T-helper 22 cell (primary cell): ENCODE results near the gene HERC2.
"Not testable (repeated sequence)": the region's sequence is repeated elsewhere in the genome, so short reads cannot be mapped to it uniquely, and the experiment has no call there.

Experiments used
- DNase-seq: peaks from one replicate; pipeline ENCODE4 v3.0.0-alpha.2; 2020; ENCODE audit warnings: low read depth

The HERC2 gene

DNA sequence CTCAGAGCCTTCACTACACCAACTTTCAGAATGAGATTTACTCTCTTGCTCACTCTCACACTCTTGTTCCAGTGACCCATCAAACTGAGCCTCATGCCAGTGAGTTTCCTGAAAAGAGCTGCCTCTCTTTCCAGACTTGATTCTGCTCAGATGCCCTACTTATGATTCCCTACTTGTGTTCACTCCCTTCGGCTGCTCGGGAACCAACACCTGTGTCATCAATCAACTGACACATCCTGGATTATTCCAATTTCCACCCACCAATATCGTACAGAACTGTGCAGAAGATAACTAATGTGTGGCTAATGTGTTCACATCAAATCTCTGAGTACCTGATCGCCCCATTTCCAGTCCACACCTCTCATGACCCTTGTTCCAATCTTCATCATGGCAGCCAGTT is 100.3 kb downstream of the HERC2 start:
- not testable (repeated sequence) for DNase-seq

DNA sequence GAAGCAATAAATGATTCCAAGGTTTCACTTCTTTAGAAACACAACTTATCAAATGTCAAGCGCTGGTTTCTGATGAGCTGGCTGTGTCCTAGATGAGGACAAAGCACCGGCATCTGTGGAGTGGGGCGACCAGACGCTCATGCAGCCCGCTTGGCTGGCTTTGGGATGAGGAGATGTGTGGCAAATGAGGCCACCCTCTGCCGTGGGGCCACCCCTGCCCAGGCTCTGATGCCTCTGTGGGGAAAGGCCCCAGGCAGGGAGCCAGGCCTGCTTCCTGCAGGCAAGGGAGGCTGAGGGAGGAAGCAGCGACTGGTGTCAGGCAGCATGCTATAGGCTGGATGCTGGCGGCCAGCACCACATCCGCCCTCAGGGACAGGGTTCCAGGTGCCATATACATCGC is 102.9 kb downstream of the HERC2 start:
- no peak for DNase-seq

DNA sequence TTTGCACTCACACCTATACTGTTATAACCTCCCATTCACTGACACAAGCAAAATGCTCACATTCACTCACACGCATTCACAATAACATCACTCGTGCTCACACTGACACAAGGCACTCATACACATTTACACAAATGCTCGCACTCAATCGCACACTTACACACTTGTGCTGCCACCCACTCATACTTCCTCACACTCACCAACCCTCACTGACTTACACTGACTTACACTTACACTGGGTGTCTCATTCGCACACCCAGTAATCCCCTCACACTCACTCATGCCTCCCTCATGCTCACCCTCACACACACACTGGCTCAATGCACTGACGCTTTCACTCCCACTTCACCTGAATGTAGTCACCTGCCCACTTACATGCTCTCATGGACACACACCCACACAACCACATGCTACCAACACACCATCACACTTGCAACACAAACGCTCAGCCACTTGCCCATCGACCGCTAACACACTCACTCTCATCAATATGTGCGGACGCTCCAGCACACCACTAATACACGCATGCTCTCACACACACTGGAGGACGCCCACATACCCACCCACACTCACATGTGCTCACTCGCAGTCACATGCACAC is 104.9 kb downstream of the HERC2 start:
- DNase-seq, result not testable (repeated sequence)

DNA sequence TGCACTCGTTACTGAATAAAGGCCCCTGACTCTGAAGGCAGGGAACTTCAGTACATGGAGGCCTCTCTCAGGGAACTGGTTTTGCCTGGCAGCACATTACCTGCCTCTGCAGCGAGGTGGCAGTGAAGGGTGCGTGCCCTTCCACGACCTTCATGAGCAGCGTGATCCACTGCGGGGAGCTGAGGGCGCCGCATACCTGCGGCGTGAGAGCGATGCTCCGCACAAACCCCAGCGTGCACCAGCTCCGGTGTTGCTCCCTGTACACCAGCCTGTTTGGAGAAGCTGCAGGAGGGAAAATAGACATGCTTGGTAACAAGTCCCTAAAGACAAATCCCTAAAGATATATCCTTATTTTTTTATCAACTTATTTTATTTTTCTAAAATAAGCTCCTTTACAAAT is 106.5 kb downstream of the HERC2 start:
- not testable (repeated sequence) for DNase-seq

DNA sequence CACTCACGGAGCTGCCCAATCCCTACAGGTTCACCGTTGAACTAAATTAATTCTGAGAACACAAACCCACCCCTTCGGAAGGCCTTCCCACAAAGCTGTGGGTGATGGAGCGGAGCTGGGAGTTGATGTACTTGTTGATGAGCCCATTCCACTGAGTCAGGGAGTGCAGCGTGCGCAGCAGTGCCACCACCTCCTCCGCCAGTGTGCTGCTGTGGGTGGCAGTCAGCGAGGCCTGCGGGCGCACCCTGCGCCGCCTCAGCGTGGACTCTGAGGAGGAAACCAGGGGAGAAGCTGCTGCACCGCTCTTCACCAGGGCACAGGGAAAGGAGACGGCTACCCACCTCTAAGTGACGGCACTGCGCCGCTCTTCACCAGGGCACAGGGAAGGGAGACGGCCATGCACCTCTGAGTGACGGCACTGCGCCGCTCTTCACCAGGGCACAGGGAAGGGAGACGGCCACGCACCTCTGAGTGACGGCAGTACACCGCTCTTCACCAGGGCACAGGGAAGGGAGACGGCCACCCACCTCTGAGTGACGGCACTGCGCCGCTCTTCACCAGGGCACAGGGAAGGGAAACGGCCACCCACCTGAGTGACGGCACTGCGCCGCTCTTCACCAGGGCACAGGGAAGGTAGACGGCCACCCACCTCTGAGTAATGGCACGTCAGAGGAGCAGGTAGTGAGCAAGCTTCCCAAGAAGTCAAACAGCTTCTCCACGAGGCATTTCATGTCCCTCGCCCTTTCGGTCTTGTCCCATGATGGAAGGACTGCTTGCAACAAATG is 107.8 kb downstream of the HERC2 start:
- not testable (repeated sequence) for DNase-seq

DNA sequence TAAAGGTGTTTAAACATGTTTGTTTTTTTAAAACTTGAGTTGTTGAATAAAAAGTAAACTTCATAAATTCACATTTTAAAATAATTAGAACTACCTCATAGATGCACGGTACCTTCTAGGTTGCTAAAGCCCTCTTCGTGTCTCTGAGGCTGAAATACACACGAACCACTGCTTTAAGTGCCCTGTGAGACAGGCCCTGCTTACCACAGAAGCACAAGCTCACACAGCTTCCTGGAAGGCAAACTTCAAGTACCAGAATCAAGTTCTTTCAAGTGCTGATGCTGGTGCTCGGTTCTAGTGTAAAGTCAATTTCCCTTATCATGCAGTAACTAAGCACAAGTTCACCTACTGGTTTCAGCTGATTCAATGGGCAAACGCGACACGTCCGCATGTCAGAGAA is 108.6 kb downstream of the HERC2 start:
- DNase-seq, result not testable (repeated sequence)

DNA sequence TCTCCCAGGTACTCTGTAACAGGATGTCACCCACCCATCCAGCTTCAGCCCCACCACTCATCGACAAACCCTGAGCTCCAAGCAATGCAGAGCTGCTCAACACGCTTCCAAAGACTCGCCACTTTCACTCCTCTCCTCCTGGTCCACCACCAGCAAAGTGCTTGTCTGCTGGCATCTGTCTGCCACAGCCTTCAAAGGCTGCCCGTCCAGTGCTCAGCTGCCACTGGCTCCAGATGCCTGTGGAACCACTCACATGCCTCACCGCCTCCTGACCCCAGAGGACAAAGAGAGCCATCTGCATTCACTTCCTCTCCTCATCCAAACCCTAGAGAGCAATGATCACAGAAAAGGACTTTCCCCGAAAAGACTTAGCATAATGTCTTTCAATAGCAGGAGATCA is 113.4 kb downstream of the HERC2 start:
- no peak for DNase-seq

DNA sequence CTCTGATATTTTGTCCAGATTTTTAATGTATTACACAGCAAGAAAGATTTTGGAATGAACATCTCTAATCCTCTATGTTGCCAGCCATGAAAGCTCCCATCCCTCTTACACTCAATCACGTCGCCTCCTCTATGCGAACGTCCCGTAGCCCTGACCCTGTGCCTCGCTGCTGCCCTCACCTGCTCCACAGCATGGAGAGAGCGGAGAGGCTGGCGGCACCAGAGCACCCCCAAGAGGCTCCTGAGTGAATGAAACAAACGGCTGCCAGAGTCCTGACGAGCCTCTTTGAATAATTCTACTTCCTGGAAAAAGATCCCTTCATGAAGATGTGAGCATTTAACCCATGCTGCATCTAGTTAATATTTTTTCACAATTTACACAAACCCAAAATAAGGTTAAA is 116.3 kb downstream of the HERC2 start:
- not testable (repeated sequence) for DNase-seq

DNA sequence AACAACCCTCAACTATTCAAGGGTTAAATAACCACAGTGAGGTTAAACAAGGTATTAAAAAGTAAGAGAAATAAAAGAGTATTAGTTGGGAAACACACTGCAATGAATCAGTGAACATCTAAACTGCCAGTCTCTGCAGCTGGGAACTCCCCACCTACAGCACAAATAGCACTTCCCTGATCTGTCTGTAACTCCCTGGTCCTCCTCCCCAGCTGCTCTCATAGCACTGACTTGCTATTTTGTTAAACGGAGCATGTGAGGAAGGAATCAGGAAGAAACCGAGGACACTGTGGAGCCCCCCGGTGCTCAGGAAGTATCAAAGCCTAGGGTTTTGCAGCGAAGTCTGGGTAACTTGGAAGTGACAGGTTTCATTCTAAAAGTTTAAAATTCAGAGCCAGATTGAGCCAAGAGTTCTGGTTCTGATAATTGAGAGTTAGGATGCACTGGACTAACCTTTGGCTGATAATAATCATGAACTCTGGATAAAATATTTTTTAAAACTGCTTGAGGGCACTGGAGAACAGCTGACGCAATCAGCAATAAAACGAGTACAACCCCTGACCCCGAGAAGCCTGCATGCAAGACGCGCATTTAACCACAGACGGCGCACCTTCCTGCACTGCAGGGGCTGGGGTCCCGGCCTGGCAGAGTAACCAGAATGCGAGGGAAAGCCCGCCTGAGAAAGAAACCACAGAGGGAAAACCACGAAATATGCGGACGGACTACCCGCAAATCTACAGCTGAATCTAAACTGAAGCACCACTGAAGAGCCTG is 118.7 kb downstream of the HERC2 start:
- DNase-seq, result not testable (repeated sequence)

DNA sequence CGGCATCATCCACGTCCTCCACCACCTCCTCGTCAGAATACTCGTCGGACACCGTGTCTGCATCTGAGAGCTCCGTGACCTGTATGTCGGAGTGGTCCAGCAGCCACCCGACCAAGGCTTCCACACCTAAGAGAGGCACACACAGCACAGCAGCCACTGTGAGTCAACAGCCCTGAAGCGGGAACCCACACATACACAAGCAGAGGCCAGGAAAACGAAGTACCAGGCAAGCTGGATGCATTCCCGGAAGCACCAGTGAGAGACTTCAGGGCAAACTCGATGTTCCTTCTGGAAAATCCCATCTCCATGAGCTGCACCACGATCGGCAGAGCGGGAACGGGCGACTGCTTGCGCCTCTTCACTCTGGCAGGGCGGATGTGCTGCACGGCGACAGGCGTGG is 119.9 kb downstream of the HERC2 start:
- DNase-seq, result not testable (repeated sequence)

DNA sequence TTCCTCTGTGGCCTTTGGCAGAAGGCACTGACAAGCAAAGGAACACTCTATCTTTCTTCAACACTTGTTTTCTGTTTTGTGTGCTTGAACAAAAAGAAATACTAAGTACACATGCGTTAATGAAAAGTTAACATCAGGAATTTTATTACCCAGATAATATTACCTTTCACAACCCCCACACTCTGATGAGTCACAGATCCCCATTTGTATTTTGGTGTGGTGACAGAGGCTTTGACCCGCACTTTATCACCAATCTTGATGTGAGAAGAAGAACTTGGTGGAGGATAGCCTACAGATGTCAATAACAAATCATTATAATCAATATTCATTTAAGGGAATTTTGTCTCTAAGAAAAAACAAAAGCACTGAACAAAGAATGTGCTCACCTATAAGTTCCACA is 123.8 kb downstream of the HERC2 start:
- DNase-seq, result not testable (repeated sequence)

DNA sequence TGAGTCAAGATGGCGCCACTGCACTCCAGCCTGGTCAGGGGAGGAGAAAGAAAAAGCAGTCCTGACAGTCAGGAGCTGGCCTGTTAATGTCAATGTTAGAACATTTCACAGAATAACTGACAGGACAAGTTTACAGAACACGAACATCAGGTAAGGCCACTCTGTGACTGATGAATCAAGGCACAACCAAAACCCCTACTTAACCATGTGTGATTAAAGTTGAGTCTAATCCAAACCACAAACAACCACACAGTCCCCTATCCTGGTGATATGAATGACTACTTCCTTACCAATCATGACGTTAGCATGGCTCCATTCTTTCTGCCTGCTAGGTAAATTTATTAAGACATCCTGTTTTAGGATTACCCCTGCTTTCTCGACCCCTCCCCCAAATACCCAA is 124.3 kb downstream of the HERC2 start:
- DNase-seq, result not testable (repeated sequence)

DNA sequence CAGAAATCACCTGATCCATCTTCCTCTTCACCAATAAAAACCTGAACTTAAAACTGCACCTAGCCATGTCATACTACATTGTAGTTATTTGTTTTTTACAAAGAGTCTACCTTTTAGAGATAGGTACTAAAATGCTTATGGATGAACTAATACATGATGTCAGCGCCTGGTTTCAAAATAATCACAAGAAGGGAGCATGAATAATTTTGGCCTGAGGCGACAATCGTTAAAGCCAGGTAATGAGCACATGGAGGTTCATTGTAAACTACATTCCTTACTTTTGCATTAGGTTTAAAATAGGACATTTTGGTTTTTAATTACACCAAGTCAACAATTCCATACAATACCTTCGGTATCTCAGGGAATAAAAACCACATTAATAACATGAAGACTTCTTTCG is 125.4 kb downstream of the HERC2 start:
- not testable (repeated sequence) for DNase-seq

DNA sequence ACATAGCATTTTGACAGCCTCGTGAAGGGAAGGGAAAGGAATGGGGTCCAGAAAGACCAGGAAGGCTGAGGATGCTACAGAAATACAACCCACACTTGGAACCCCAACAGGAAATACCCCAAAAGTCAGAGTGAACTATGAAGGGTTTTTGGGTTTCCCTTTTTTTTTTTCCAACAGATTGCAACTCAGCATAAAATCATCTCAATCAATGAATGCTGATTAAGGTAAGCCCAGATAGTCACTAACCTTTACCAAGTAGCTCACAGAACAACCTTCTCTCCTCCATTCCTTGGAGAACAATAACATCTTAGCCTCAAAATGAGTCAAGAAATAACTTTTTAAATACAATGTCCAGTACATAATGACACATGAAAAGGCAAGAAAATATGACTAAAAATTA is 129.2 kb downstream of the HERC2 start:
- DNase-seq, result no peak

DNA sequence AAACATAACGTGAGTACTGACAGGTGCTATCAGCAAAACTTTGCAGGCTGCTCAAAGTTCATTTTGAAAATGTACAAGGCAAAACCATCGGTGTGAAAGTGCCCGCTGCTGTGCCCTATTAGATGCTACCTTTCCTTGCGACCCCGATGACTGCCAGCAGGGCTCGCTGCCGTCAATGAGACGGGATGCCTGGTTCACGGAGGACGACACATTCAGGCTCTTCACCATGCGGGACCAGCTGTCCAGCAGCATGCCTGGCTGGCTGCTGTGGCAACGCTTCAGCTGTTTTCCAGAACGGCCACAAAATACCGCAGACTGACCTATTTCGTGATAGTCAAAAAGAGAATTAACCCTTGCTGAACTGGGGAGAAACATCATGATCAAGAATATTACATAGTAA is 130.1 kb downstream of the HERC2 start:
- DNase-seq, result no peak

DNA sequence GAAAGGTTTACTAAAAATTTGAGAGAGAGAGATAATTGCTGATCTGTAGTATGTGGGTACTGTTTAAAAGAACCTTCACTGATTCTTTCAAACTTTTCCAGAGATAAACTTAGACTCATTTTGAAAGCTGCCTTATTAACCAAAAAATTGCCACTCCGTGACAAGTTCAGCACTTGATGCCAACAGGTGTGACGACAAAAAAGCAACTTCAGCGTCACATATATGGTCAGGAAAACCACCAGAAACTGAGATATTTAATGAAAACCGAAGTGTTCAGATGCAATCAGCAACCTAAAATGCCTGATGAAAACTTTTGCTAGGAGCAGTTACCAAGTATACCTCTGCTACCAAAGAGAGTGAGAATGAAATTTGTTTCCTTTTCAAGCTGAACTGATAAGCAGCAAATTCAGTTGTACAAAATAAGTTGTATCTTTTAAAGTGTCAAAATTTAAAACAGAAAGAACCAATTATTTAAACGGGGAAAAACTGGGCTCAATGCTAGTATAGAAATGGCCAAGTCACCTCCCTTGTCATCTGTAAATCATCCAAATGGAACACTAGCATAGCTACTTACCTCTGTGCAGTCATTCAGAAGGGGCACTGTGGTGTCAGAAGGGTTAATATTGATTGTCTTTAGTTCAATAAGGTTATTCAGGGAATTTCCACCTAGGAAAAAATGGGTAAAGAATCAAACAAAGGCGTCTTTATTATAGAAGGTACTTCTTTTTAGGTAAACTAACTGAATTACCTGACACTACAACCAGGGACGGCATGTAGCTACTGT is 131.4 kb downstream of the HERC2 start:
- no peak for DNase-seq

DNA sequence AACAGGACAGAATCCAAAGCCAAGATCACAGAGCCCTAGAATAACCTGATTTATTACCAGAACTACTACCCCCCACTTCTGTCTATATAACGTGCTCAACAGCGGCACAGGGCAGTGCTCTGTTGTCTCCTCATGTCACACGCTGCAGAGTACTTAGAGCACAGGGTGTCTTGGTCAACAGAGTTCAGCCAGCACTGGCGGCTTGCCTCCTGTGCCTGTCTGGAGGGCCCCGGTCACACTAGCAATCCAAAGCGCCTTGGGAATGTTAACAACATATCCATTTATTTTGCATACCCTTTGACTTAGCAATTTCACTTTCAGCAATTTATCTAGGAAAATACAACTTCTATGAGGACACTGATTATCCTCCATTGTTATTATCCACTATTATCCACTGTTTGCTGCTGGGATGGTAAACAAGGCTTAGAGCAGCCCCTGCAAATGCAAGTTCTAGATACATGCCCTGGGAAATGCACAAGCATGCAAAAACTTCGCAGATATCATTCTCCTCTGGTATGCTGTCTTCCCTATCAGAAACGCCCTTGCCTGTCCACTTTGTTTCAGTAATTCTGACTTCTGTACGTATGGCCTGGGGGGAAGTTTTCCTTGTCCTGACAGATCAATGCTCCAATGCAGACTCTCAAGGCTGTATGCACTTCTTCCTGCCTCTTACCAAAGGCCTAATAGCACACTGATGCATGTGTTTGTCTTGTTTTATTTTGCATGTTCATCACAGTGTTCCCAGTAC is 136.7 kb downstream of the HERC2 start:
- no peak for DNase-seq

DNA sequence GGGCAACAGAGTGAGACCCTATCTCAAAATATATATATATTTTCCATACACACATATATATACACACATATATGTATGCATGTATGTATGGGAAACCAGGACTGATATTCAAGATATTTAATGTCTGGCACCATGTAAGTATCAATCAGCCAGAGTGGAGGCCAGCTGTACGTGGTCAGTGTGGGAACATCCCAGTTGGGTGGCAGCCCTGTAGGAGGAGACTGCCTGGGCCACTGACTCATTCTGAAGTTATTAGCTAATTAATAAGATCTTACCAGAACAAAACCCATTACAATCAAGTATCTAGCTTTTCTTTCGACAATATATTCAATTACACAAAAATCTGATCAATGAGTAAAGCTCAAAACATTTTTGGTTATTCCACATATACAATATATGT is 137.8 kb downstream of the HERC2 start:
- no peak for DNase-seq

DNA sequence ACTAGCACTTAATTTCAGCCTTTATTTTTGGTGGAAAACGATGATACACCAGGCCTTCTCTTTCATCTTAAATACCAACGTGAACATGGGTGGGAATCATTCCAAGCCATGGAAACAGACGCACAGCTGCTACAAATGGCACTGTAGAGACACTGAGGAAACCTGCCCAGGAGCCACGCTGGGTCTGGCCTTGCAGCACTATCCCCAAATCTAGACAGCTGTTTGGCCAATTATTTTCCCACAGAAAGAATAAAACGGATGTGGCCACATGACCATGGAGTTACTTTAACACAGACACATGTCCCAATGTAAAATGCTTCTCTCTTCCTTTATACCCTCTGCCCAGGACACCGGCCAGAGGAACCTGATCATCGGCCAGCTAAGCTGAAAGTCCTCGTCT is 139.2 kb downstream of the HERC2 start:
- DNase-seq, result no peak

DNA sequence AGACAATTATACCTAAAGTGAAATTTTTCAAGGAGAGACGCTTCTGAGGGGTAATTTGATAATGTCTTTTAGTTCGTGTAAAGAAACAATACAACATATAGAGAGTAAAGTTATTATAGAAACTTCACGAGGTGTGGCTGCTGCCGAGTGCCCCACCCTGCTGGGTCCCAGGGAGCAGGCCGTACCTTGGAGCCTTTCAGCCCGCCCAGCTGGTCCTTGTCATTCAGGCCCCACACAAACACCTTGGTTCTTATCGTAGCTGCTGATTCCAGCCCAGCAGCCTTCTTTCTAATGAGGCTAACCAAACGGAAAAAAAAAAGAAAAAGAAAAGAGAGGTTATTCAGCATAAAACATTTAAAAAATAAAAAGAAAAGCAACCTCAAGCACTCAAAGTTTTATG is 139.8 kb downstream of the HERC2 start:
- DNase-seq, result no peak

DNA sequence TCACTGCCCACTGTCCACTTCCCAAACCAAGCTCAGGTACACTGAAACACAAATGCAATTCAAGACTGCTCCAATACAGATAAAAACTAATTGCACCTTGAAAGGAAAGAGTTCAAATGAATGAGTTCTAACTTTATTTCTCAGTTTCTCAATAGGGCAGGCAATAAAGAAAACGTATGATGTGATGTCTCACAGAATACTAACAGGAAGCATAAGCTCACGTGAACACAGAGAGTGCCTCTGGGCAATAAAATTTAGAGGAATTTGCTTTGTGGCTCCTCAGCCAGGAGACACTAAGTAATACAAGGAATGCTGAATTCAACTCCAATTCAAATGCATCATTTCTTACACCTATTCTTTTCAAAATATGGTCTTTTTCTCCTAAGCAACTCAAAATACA is 140.6 kb downstream of the HERC2 start:
- DNase-seq, result no peak

DNA sequence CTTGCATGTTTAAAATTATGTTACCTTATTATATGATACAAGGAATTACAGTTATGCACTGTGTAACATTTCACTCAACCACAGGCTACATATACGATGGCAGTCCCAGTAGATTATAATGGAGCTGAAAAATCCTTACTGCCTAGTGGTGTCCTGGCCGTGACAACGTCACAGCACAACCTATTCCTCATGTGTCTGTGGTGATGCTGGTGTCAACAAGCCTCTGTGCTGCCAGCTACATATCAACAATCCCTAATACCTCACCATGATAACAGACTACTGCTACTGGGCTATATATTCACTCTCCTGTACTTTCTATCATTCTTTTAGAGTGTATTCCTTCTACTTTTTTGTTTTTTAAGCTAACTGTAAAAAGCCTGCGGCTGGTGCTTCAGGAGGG is 142.7 kb downstream of the HERC2 start:
- no peak for DNase-seq
